ENCODE measurements around the gene TTYH1. TPM values are rescaled to one million over a fixed set of nuclear protein-coding genes. Genes with fewer than 3 reads are reported as not detected.

Gene TTYH1
- total RNA-seq, 1 donor from 2014 or later = 50.7 TPM

- peak overlapping the region; percentile 99 for H3K27ac Mint-ChIP-seq
Observed at GRCh38 chr19:54451331-54451871, 36.1 kb downstream of the TTYH1 start.

GRCh38 chr19:54451997-54452396 is 36.7 kb downstream of the TTYH1 start:
- Mint-ChIP-seq H3K4me1 (ENCODE audit: unreplicated experiment) (peaks cover 20% of the 10 kb centered on the region), H3K27me3 (peaks cover 2% of the 10 kb centered on the region), H3K9me3 (no peaks in the 10 kb centered on the region), H3K36me3 (peaks cover 14% of the 10 kb centered on the region), H3K27ac (peak overlapping the region; percentile 99), H3K4me3 (no peak overlapping the region)
- TF ChIP-seq CTCF (conservative IDR thresholded peaks at IDR 0.05) = no peak
- DNase-seq (ENCODE audit: extremely low spot score, unreplicated experiment) = no peak

More at GRCh38 chr19:54451331-54451871, 36.1 kb downstream of the TTYH1 start:
- TF ChIP-seq CTCF (conservative IDR thresholded peaks at IDR 0.05) = no peak
- no peak for DNase-seq (ENCODE audit: extremely low spot score, unreplicated experiment)
- no peaks in the 10 kb centered on the region for H3K9me3 Mint-ChIP-seq
- H3K4me3 Mint-ChIP-seq = peak overlapping the region; percentile 99
- H3K27me3 Mint-ChIP-seq = peaks cover 2% of the 10 kb centered on the region
- H3K36me3 Mint-ChIP-seq = peaks cover 14% of the 10 kb centered on the region
- peaks cover 22% of the 10 kb centered on the region for H3K4me1 Mint-ChIP-seq (ENCODE audit: unreplicated experiment)

GRCh38 chr19:54452626-54453025 is 37.4 kb downstream of the TTYH1 start:
- Mint-ChIP-seq H3K27ac (peak overlapping the region; percentile 73), H3K27me3 (peaks cover 2% of the 10 kb centered on the region), H3K4me1 (ENCODE audit: unreplicated experiment) (peaks cover 17% of the 10 kb centered on the region), H3K9me3 (no peaks in the 10 kb centered on the region), H3K36me3 (peaks cover 14% of the 10 kb centered on the region), H3K4me3 (no peak overlapping the region)
- no peak for TF ChIP-seq CTCF (conservative IDR thresholded peaks at IDR 0.05)
- no peak for DNase-seq (ENCODE audit: extremely low spot score, unreplicated experiment)

- DNase-seq (ENCODE audit: extremely low spot score, unreplicated experiment) = no peak
- Mint-ChIP-seq H3K36me3 (peaks cover 18% of the 10 kb centered on the region), H3K9me3 (no peaks in the 10 kb centered on the region), H3K4me1 (ENCODE audit: unreplicated experiment) (peaks cover 17% of the 10 kb centered on the region), H3K27ac (no peak overlapping the region), H3K27me3 (no peaks in the 10 kb centered on the region), H3K4me3 (no peak overlapping the region)
- no peak for TF ChIP-seq CTCF (conservative IDR thresholded peaks at IDR 0.05)
Observed at GRCh38 chr19:54453921-54454780, 38.9 kb downstream of the TTYH1 start.

- DNase-seq (ENCODE audit: extremely low spot score, unreplicated experiment) = no peak
- no peaks in the 10 kb centered on the region for H3K9me3 Mint-ChIP-seq
- no peak overlapping the region for H3K4me3 Mint-ChIP-seq
- no peak for TF ChIP-seq CTCF (conservative IDR thresholded peaks at IDR 0.05)
- H3K36me3 Mint-ChIP-seq = peaks cover 21% of the 10 kb centered on the region
- peaks cover 22% of the 10 kb centered on the region for H3K4me1 Mint-ChIP-seq (ENCODE audit: unreplicated experiment)
- H3K27me3 Mint-ChIP-seq = no peaks in the 10 kb centered on the region
- H3K27ac Mint-ChIP-seq = no peak overlapping the region
Observed at GRCh38 chr19:54454781-54455675, 39.8 kb downstream of the TTYH1 start.

Data from type B pancreatic cell (in vitro differentiated cells).